NCI-H1092 treated with DMSO at 0.1 percent for 48 hours (cell line): Measurements from ENCODE around the gene SPATA1.

Experiments
- DNase-seq: peaks from one replicate; lab custom pipeline; 2025; lab: John Stamatoyannopoulos, UW

The SPATA1 gene

DNA sequence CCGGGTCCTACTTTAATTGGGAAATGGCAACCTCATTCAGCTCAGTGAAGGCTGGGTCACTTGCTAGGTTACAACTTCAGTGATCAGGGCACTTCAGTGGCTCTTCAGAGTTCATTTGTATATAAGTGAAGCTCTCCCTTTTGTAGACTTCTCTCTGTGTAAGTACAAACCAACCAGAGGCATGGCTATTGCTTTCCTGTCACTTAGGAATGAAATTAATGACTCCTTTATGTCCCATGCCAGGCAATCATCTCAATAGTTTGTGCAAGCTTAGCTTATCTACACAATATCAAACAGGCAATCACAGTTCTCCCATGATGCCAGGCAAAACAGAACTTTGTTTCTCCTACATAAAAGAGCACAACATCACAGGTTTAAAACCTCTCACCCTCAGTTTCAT is 90.8 kb downstream of the SPATA1 start:
- no peak for DNase-seq

DNA sequence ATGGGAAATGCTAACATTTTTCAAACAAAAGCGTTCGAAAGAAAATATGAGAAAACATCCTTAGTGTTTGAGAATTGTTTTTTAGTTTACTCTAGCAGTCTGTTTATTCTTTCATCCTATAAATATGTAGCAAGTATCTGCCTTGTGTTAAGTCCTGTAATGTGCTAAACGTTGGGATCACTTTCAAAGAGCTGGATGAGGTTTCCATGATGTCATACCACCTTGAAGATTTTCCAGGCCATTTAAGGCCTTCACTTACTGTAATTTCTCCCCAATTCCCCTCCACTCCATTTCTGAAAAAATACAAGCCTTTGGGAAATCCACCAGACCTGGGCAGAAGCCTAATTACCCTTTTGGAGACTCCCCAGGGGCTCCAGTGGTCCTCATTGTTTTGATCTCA is 92.2 kb downstream of the SPATA1 start:
- no peak for DNase-seq

DNA sequence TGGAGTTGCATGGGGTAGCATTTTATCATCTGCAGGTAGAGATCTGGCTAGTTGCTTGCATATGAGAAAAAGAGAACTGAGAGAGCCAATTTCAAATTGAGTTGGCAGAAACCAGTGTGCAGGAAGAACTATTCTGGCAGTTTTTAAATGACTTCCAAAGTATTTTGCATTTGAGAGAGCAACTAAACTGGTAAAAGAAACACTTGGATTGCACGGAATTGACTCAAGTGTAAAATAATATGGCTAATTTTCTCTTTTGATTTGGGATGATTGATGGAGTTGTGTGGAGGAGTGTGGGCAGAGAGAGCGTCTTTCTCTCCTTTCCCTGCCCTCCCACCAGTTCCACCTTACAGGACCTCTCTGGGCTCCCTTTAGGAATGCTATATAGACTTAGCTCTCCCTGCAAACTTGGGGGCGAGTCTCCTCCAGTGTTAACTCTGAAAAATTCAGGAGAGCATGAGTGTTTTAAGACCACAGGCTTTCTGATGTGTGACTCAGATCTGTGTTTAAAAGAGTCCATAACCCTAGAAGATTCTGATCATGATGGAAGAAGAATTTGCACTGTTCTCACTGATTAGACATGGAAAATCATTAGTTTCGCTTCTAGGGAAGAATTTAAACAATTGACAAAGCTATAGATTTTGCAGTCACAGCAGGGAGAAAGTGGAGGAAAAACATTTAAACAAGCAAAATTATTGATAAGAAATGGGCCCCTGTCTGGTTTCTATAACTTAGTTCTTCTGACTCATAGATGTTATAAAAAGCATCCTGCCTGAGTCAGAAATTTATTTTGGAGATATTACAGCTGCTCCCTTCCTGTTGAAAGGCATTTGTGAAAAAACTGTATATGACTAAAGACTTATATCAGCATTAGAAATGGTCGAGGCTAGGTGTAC is 92.9 kb downstream of the SPATA1 start:
- no peak for DNase-seq

DNA sequence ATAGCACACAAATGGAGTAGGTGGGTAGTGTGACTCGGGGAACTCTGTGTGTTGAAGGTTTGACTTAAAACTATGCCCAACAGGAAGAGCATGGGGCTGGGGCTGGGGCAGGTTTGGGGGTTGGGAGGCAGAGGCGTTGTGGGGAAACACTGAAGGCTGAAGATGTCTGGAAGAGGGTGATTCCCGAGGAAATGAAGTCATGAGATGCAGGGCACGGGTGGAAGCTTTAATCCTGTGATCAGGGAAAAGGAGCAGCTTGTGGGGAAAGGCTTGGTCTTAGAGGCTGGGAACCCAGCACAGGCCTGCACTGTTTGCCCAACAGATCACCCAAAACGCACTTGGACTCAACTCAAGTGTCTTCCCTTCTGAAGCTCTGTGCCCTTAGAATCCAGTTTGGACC is 94.6 kb downstream of the SPATA1 start:
- DNase-seq, result no peak

DNA sequence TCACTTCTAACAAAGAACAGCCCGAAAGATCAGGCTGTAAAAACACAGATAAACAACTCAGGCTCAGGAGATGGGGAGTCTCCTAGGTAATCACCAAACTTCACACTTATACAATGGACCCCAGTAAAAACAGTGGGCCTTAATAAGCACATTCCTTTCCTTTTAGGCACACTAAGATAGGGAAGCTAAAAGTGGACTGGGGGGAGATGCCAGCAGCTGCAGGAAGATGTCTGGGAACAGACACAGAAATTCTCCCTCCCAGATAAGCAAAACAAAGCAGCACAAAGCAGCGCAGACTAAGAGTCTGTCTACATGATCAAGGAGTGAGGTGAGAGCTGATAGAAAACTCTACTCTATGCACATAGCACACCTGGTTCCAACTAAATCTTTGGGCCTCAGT is 97.0 kb downstream of the SPATA1 start:
- no peak for DNase-seq

DNA sequence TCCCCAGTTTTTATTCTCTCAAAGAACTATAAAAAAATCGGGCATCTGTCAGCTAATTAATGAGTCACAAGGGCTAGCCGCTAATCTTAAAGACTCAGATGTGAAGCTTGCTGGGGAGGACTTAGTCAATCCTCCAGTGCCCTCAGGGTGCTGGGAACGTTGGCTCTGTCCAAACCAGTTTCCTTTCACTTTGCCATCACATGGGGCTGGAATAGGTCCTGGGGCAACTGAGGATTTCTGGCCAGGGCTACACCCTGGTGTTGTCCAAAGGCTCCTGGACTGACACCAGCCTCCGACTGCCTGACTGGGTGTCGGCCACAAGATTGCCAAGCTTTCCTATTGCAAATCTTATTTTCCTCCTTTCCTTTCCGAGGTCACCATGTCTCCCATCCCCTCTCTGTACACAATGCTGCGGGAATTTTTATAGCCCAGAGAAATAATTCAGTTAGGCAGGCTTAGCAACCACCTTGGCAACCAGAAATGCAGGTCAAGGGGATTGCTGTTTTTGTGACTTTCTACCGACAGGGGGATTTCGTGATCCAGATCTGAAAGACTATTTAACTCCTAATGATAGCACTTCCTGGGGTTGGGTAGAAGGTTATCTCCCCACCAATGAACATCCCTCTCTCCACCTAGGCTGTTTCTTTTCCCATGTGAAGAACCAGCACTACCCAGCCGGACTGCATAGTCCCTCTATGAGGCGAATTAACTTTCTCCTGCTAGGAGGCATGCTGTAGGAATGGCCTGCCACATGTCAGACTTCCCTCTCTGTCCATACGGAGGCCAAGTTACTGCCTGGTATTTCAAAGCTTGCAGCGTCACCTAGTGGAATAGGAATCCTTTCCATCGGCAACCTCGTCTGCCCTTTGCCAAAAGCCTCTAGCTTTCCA is 98.0 kb downstream of the SPATA1 start:
- DNase-seq, result no peak

DNA sequence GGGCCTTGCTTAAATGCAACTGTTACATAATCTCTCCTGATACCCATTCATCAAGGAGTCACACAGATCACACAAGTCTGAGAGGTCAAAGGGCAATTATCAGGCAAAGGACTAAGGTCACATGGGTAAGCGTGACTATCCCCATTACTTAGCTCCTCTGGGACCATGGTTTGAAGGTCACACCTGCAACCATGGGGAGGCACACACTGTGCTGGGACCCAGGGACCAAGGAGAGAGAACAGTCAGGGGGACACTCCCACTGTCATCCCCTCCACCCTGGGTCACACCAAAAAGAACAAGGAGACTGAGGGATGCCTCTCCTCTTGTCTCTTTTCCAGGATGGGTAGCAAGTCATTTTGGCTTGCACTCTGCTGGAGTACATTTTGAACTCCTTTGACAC is 99.0 kb downstream of the SPATA1 start:
- no peak for DNase-seq

DNA sequence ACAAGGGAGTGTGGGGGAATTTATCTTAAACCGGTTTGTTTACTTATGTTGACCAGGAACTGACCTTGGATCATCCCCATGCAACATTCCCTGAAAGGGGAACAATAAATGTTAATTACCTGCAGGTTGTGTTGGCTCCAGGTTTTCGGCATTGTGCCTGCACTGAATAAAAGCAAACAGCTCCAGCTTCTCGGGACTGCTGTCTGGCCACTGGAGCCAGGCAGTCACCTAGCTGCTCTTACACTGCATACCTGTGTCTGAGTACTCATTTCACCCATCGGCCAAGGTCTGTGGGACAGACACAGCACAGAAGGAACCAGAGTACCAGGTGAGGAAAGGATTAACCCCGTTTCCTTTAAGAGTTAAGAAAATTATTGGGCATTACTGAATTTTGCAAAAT is 100.8 kb downstream of the SPATA1 start:
- DNase-seq, result no peak

DNA sequence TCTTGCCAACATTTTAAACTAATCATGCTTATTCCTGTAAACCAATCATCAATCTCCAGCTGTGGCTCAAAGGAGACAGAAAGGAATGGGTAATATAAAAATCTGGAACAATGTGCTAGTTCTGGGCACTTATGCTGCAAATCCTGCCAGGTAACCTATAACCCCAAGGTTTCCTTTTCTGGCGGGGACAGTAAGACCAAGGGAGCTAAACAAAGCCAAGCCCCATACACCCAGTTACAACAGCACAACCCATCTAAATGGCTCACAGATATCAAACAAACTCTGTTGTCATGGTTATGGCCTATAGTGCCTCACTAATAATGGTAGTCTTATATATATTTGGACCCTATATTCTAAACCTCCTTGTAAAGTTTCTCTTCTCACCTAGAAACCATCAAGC is 104.9 kb downstream of the SPATA1 start:
- DNase-seq, result no peak

DNA sequence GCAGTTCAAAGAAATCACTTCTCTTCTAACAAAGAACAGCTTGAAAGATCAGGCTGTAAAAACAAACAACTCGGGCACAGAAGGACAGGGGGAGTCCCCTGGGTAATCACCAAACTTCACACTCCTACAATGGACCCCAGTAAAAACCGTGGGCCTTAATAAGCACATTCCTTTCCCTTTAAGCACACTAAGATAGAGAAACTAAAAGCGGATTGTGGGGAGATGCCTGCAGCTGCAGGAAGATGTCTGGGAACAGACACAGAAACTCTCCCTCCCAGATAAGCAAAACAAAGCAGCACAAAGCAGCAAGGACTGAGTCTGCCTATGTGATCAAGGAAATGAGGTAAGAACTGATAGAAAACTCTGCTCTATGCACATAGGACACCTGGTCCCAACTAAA is 105.6 kb downstream of the SPATA1 start:
- DNase-seq, result no peak

DNA sequence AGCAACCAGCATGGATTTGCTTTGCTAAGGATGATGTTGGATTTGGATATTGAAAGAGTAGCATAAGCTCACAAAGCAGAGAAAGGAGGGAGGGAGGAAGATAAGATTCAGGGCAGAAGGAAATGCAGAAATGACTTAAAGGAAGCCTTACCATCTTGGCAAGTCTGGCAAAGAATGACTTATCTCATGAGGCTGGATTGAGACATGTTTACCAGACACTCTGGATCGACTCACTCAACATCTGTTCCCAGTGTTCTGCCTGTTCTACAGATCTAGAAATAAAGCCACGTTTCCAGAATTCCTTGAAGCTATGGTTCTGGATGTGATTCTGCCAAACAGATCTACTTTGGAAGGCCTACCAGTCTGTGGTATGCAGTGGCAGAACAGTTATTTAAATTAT is 106.8 kb downstream of the SPATA1 start:
- no peak for DNase-seq

DNA sequence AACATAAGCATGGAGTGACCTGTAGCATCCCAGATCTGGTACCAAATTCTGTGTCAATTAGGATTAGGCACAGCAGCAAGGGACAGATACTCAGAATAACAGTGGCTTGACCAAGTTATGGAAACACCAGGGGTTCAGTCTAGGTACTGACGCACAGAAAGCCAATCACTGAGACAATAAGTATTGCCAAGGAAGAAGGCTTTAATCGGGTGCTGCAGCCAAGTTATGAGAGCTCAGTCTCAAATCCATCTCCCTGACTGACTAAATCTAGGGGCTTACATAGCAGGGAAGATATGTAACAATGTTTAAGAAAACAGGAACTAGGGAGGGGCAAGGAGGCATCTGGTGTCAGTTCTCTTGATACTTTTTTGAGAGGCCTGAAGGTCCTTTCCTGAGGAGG is 107.7 kb downstream of the SPATA1 start:
- no peak for DNase-seq

DNA sequence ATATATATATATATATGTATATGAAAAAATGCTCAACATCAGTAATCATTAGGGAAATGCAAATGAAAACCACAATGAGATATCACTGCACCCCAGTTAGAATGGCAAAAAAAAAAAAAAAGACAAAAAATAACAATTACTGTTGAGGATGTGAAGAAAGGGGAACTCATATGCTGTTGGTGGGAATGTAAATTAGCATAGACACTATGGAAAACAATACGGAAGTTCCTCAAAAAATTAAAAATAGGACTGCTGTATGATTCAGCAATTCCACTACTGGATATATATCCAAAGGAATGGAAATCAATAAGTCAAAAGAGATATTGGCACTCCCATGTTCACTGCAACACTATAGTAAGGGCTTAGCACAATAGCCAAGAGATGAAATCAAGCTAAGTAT is 109.6 kb downstream of the SPATA1 start:
- no peak for DNase-seq
